NCI-H2081 treated with DMSO at 0.1 percent for 48 hours (cell line): ENCODE data around the gene FAF2.
"Not testable (repeated sequence)": the region's sequence is repeated elsewhere in the genome, so short reads cannot be mapped to it uniquely, and the experiment has no call there.

Experiments
- DNase-seq: peaks from one replicate; lab custom pipeline; 2025; lab: John Stamatoyannopoulos, UW

The FAF2 gene

GRCh38 chr5:176447978-176448608 lies at the start of gene FAF2:
Gene FAF2 (plus strand): TSS chr5:176448385. CDS start chr5:176448408, 23 bp downstream.
- DNase-seq: peak; percentile 81

GRCh38 chr5:176400382-176401156 lies 47.6 kb upstream of the FAF2 start:
- DNase-seq: no peak

- no peak for DNase-seq
These were observed 46.6 kb upstream of the FAF2 start for GRCh38 chr5:176401281-176402205.

- DNase-seq: no peak
These were observed 42.3 kb upstream of the FAF2 start for GRCh38 chr5:176405656-176406435.

- DNase-seq: no peak
These were observed 41.6 kb upstream of the FAF2 start for GRCh38 chr5:176406436-176407052.

GRCh38 chr5:176407456-176408251 lies 40.5 kb upstream of the FAF2 start:
- DNase-seq: no peak

- DNase-seq: not testable (repeated sequence)
These were observed 40.0 kb upstream of the FAF2 start for GRCh38 chr5:176408252-176408573.

- no peak for DNase-seq
These were observed 39.6 kb upstream of the FAF2 start for GRCh38 chr5:176408590-176408989.

- DNase-seq: no peak
These were observed 38.4 kb upstream of the FAF2 start for GRCh38 chr5:176409765-176410164.

- DNase-seq: no peak
These were observed 37.6 kb upstream of the FAF2 start for GRCh38 chr5:176410486-176411180.

- no peak for DNase-seq
These were observed 35.5 kb upstream of the FAF2 start for GRCh38 chr5:176412517-176413254.

GRCh38 chr5:176413255-176413565 lies 35.0 kb upstream of the FAF2 start:
- DNase-seq: no peak

GRCh38 chr5:176413709-176414191 lies 34.4 kb upstream of the FAF2 start:
- no peak for DNase-seq

GRCh38 chr5:176414704-176415103 lies 33.5 kb upstream of the FAF2 start:
- no peak for DNase-seq

- DNase-seq: no peak
These were observed 32.8 kb upstream of the FAF2 start for GRCh38 chr5:176415240-176415951.

- DNase-seq: peak; percentile 35
These were observed 31.9 kb upstream of the FAF2 start, which contains the start of gene CLTB for GRCh38 chr5:176415952-176416924. Gene CLTB (minus strand): TSS chr5:176416539. CDS start chr5:176416363, 176 bp downstream.

GRCh38 chr5:176416965-176417364 lies 31.2 kb upstream of the FAF2 start:
- no peak for DNase-seq
